Superior temporal gyrus (tissue), 1 donor: ENCODE data around the gene DDX39A.
"Not testable (repeated sequence)": the region's sequence is repeated elsewhere in the genome, so short reads cannot be mapped to it uniquely, and the experiment has no call there.

ENCODE experiments used
- DNase-seq: peaks from one replicate; pipeline ENCODE4 v3.0.0-alpha.2; 2016; ENCODE audit errors: extremely low spot score

DDX39A gene

DNA sequence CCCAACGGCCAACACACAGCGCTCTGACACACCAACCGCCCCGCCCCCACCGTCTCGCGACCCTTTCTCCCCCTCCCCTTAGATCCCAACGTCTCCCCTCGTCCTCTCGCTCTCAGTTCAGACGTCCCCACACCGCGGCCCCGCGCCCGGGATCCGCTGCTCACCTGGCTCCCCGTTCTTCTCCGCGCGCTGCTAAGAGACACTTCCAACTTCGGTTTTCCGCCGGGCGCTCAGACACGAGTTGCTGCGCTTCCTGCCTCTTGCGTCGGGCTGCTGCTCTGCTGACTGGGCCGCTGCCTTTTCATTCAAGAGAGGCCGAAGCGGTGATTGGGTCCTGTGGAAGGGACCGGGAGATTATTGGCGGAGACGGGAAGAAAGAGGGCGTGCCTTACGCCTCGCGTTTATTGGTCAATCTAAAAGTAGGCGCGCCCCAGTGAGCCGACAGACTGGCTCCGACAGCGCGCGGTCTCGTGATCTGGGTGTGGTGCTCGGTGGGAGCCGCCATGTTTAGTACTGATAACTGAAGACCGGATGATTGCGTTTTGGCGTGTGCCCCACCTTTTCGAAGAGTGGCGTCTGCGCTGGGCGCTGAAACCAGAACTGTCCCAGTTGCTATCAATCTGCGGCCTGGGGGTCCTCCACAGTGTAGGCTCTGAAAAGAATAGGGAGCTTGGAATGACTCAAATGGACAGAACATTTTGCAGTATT, at the start of gene DDX39A:
Gene DDX39A, minus strand, starts transcription at position 236 of the 708 bp plus-strand sequence. CDS start 6,121 bp downstream, outside the sequence.
- DNase-seq = peak; percentile 100

DNA sequence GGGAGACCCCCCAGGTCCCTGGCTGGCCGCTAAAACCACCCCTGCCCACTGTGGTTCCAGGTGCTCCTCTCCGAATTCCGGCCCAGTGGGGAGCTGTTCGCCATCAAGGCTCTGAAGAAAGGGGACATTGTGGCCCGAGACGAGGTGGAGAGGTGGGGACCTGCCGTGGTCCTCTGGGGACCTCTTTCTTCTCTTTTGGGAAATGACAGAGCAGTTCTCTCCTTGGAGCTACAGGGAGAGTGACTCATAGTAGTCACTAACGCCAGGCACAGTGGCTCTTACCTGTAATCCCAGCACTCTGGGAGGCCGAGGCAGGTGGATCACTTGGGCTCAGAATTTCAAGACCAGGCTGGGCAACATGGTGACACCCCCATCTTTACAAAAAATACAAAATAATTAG, 48.7 kb upstream of the DDX39A start:
- DNase-seq = no peak

DNA sequence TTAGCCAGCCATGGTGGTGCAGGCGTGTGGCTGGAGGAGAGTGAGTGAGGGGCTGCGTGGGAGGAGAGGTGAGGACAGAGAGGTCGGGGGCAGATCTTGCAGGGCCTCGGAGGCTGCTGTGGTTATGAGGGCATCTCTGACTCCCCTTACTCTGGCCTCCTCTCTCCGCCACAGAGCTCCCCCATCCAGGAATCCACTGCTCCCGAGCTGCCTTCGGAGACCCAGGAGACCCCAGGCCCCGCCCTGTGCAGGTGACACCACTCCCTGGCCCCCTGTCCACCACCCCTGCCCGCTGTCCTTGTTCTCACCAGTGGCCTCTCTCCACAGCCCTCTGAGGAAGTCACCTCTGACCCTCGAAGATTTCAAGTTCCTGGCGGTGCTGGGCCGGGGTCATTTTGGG, 48.2 kb upstream of the DDX39A start:
- no peak for DNase-seq

DNA sequence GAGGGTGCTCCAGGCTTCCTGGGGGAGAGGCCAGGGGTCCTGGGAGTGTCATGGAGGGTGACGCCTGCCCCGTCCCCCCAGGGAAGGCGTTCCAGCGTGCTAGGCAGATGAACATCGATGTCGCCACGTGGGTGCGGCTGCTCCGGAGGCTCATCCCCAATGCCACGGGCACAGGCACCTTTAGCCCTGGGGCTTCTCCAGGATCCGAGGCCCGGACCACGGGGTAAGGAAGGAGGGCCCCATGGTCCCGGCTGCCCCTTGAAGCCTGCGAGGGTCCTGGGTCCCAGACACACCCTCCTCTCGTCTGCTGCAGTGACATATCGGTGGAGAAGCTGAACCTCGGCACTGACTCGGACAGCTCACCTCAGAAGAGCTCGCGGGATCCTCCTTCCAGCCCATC, 44.6 kb upstream of the DDX39A start:
- DNase-seq = no peak

DNA sequence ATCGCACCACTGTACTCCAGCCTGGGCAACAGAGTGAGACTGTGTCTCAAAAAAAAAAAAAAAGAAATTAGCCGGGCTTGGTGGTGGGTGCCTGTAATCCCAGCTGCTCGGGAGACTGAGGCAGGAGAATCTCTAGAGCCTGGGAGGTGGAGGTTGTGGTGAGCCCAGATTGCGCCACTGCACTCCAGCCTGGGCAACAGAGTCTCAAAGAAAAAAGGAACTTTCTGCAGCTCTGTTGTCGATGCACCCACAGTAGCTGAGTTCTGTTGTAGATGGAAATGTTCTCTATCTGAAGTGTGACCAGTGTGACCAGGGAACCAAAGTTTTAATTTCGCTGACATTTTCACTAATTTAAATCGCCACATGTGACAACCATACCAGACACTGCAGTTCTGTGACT, 43.3 kb upstream of the DDX39A start:
- not testable (repeated sequence) for DNase-seq

DNA sequence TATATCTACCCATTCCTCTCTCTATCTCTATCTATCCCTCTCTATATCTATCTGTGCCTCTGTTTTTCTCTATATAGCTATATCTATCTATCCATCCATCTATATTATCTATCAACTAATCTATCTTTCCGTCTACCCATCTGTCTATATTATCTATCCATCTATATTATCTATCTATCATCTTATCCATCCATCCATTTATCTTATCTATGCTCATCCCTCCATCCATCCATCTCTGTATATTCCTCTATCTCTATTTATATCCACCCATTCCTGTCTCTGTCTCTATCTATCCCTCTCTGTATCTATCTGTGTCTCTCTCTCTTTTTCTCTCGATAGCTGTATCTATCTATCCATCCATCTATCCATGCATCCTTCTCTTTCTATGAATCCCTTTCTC, 41.8 kb upstream of the DDX39A start:
- DNase-seq = no peak

DNA sequence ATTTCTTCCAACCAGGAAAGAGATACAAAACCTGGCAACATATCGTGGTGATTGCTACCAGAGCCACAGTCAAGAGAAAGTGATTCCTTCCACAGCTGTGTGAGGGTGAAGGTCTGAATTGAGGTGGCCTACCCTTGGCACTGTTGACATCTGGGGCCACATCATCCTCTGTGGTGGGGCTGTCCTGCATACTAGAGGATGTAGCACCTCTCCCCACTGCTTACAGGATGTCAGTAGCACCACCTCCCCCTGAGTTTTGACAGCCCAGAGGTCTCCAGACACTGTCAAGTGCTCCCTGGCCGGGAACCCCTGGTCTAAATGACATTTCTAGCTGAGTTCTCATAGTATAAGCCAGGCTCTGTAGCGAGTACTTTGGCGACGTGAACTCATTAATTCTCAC, 40.6 kb upstream of the DDX39A start:
- DNase-seq = no peak

DNA sequence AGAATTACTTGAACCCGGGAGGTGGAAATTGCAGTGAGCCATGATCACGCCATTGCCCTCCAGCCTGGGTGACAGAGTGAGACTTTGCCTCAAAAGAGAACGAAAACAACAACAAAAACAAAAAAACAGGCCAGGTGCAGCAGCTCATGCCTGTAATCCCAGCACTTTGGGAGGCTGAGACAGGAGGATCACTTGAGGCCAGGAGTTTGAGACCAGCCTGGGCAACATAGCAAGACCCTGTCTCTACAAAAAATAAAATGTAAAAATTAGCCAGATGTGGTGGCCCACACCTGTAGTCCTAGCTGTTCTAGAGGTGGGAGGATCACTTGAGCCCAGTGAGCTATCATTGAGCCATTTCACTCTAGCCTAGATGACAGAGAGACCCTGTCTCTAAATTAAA, 33.2 kb upstream of the DDX39A start:
- DNase-seq = not testable (repeated sequence)

DNA sequence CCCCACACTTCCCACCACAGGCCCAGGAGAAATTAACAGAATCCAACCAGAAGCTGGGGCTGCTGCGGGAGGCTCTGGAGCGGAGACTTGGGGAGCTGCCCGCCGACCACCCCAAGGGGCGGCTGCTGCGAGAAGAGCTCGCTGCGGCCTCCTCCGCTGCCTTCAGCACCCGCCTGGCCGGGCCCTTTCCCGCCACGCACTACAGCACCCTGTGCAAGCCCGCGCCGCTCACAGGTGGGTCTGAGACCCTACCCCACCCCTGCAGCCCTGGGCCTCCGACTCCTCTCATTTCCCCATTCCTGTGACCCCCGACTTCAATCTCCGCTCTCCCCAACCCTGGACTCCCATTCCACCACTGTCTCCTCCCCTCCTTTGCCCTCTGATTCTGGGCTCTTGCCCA, 31.7 kb upstream of the DDX39A start:
- no peak for DNase-seq

DNA sequence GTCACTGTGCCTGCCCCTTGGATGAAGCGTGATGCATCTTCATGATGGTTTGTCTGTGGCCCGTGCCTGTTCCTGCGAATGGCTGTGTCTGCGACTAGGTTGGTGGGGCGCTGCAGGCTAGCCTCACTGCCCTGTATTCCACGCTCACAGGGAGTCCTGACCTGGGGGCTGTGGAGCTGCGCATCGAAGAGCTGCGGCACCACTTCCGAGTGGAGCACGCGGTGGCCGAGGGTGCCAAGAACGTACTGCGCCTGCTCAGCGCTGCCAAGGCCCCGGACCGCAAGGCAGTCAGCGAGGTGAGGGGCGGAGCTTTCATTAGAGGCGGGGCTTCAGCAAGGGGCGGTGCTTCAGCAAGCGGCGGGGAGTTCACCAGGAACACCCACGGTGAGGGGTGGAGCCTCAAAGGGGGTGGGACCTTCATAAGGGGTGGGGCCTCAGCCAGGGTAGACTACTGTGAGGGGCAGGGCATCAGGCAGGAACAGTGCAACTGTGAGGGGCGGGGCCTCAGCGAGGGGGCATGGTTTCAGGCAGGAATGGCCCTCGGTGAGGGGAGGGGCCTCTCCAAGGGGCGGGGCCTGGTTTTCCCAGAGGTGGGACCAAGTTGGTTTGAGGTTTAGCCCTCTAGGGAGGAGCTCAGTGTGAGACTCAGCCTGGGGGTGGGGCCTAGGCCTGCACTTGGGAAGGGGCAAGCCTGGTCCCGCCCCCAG, 31.2 kb upstream of the DDX39A start:
- no peak for DNase-seq

DNA sequence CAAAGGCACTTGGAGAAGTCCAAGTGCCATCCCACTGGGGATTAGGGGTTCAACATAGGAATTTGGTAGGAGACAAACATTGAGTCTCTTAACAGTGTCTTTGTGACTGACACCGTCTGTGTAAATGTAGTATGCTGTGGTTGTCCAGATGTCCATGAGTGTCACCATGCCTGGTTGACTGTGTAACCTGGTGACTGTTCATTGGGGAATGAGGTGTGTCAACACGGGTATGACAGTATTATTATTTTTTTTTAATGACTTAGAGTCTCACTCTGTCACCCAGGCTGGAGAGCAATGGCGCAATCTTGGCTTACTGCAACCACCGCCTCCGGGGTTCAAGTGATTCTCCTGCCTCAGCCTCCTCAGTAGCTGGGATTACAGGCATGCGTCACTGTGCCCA, 30.2 kb upstream of the DDX39A start:
- DNase-seq = no peak

DNA sequence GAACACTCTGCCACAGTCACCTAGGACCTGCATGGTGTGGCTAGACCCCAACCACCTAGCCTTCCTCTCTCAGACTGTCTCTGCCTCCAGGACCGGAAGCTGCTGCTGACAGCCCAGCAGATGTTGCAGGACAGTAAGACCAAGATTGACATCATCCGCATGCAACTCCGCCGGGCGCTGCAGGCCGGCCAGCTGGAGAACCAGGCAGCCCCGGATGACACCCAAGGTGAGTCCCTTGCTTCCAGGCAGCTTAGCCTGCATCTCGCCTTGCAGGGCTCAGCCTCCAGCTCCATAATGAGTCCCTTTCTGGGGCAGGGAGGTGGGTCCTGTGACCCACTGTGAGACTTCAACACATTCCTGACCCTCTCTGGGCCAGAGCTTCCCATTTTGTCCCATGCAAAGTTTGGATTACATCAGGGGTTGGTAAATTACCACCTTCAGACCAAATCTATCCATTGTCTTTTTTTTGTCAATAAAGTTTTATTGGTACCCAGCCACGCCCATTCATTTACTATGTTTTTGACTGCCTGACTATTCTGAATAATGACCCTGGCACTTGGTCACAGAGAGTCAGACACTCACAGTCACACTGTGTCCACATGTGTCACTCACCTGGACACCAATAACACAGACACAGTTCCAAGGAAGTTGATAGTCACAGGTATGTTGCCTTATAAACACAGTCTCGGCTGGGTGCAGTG, 27.3 kb upstream of the DDX39A start:
- no peak for DNase-seq

DNA sequence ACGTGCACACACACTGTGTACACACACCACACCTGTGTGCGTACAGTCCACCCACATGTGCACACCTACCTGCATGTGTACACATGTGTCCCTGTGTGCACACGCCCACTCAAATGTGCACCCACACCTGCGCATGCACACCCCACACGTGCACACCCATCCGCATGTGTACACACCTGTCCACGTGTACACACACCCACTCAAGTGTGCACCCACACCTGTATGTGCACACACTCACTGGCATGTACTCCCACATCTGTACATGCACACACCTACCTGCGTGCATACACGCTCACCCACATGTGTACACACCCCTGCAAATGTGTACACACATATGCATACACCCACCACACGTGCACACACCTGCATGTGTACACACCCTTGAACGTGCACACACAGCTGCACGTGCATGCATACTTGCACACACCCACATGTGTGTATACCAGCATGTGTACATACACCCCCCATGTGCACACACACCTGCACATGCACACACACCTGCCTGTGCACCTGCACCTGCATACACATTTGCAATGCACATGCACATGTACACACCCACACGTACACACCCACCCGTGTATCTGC, 24.6 kb upstream of the DDX39A start:
- no peak for DNase-seq

DNA sequence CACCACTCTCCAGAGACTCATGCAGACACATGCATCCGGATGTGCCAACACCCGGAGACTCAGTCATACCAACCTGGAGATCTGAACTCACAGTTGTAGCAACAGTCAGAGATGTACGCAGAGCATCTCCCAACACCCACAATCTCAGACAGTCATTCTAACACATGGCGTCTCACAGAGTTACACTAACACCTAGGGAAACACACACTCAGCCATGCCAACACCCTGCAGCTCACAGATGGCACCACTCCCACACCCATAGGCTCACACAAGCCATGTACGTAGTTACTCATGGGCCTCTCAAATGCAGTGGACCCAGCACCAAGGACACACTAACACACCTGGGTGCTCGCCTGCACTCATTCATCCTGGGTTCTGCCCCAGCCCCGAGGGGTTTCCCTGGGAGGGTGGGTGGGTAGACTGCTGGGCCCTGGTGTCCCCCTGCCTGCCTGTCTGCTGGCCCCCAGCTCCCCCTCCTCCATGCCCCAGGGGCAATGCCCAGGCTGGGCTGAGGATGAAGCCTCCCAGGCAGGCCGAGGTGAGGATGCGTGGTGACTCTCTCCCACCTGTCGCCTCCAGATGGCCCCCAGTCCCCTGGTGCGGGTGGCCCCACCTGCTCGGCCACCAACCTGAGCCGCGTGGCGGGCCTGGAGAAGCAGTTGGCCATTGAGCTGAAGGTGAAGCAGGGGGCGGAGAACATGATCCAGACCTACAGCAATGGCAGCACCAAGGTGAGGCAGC, 23.9 kb upstream of the DDX39A start:
- DNase-seq = peak; percentile 45

DNA sequence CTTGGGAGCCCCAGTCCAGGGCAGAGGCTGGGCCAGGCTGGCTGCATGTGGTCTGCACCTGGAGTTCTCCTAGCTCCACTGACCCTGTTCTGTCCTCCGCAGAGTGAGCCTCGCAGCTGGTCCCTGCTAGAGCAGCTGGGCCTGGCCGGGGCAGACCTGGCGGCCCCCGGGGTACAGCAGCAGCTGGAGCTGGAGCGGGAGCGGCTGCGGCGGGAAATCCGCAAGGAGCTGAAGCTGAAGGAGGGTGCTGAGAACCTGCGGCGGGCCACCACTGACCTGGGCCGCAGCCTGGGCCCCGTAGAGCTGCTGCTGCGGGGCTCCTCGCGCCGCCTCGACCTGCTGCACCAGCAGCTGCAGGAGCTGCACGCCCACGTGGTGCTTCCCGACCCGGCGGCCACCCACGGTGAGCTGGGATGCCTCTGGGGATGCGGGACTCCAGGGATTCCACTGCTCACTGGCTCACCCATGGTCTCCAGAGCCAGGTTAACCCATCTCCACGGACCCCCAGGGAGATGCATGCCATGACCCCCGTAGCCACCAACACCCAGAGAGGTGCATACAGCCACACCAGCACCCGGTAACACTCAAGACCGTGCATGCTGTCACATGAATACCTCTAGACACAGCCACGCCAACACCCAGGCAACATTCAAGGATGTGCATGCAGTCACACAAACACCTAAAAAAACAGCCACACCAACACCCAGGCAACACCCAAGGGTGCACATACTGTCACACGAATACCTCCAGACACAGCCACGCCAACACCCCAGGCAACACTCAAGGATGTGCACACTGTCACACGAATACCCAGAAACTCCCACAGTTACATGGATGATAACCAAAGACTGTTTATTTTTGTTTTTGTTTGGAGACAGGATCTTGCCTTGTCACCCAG, 22.1 kb upstream of the DDX39A start:
- no peak for DNase-seq

DNA sequence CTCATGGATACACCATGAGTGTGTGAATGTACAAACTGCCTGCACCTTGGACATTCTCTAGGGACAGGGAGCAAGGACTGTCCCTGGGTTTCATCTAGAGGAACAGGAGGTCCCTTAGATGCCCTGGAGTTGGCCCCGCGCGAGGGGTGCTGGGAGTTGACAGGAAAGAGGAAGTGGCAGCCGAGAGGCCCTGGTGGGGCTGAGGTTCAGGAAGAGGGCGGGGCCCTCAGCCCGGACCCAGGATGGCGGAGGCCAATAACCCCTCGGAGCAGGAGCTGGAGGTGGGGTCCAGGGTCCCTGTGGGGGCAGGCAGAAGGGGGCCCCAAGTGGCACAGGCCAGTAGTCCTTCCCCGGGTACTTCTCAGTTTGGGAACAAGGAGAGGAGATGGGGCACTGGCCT, 20.9 kb upstream of the DDX39A start:
- peak; percentile 29 for DNase-seq

DNA sequence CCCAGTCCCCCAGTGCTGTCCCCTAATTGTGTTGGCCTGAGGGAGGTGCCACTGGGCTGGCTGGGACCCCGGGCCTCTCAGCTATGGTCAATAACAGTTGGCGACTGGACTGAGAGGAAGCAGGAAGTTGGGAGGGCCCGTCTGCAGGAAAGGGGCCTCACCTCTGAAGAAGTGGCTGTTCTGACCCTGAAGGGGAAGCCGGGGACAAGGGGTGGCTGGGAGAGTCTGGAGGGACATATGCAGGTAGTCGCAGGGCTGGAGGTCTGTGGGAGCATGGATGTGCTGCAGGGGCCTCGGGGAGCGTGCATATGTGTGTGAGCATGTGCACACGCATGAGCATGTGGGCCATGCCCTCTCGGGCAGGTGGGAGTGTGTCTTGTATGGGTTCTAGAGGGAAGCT, 19.9 kb upstream of the DDX39A start:
- DNase-seq = no peak

DNA sequence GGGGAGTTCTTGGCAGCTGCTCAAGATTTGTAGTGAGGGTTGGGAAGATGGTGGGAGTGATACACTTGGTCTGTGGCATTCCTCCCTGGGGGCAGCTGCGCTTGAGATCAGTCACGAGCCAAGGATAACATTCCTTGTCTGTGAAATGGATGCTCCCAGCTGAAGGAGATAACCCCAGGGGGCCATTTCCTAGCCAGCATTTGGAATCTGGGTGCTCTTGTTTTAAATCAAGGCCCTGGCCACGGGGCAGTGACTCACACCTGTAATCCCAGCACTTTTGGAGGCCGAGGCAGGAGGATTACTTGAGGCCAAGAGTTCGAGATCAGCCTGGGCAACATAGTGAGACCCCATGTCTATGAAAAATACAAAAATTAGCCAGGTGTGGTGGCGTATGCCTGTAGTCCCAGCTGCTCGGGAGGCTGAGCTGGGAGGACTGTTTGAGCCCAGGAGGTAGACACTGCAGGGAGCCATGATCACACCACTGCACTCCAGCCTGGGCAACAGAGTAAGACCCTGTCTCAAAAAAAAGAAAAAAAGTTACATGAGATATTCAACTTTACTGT, 18.5 kb upstream of the DDX39A start:
- DNase-seq = no peak

DNA sequence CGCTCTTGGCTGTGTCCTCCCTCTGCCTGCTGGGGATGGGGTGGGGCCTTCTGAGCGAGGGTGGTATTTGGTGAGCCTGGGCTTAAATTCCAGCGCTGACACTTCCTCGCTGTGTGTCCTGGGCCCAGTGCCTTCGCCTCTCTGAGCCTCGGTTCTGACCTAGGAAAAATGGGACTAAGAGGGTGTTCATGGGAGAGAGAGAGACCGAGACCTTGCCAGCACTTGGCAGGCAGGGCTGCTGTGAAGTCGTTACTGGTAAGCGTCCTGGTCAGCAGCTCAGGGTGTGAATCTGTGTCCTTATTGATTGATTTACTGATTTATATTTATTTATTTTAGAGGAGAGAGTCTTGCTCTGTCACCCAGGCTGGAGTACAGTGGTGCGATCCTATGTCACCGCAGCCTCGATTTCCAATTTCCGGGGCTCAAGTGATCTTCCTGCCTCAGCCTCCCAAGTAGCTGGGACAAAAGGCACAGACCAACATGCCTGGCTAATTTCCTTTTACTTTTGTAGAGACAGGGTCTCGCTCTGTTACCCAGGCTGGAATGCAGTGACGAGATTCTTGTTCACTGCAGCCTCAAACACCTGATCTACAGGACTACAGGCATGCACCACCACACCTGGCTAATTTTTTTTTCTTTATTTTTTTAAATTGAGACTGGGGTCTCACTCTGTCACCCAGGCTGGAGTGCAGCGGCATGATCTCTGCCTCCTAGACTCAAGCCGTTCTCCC, 16.3 kb upstream of the DDX39A start:
- no peak for DNase-seq
